Measurements from ENCODE around the gene ADAM23.
A peak's percentile ranks its signal among the peaks of the same experiment; 100 is the strongest.

Gene ADAM23

DNA sequence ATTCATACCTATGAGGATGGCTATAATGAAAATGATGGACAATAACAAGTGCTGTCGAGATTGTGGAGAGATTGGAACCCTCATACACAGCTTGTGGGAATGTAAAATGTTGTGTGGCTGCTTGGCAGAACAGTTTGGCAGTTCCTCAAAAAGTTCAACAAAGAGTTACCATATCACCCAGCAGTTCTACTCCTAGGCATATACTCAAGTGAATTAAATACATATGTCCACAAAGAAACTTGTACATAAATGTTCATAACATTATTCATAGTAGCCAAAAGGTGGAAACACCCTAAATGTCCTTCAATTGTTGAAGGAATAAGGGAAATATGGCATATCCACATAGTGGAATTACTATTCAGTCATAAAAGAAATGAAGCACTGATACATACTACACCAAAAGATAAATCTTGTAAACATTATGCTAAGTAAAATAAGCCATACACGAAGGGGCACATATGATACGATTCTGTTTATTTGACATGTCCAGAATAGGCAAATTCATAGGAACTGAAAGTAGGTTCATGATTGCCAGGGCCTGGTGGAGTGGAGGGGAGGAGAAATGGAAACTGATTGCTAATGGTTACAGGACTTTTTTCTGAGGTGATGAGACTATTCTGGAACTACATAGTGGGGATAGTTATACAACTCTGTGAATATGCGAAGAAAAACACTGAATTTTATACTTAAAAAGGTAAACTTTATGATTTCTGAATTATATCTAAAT lies 92.1 kb downstream of the ADAM23 start:
- no peaks in the 10 kb centered on the region for H3K79me2 ChIP-seq (ENCODE audit: low read length)
- no peaks in the 10 kb centered on the region for H3K36me3 ChIP-seq (replicated peaks; ENCODE audit: low read depth, low read length)
- peak overlapping the region; percentile 18 for H3K4me2 ChIP-seq (ENCODE audit: low read length)

DNA sequence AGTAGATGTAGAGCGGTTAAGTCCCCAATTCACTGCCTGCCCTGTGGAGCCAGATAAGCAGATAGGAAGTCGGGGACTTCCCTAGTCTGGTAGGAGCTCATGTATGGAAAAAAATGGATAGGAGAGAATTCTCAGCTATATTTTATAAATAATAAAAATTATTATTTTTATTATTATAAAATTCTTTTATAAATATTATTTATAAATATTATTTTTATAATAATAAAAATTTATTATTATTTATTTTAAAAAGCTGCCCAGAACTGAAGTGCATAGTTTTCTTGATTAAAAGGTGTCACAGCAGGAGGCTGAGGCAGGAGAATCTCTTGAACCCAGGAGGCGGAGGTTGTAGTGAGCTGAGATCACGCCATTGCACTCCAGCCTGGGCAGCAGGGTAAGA lies 97.4 kb downstream of the ADAM23 start:
- Histone ChIP-seq H3K79me2 (ENCODE audit: low read length) (no peaks in the 10 kb centered on the region), H4K20me1 (ENCODE audit: insufficient read depth, low read length) (no peaks in the 10 kb centered on the region), H2AFZ (ENCODE audit: low read depth, low read length) (no peak overlapping the region), H3K4me3 (ENCODE audit: low read length) (no peak overlapping the region), H3K9ac (ENCODE audit: low read length) (no peak overlapping the region), H3K36me3 (replicated peaks; ENCODE audit: low read depth, low read length) (no peaks in the 10 kb centered on the region), H3K4me2 (ENCODE audit: low read length) (no peak overlapping the region), H3K9me3 (ENCODE audit: insufficient read depth, low read length) (no peaks in the 10 kb centered on the region), H3K4me1 (ENCODE audit: low read length) (peaks cover 3% of the 10 kb centered on the region), H3K27me3 (ENCODE audit: low read depth, low read length) (no peaks in the 10 kb centered on the region), H3K27ac (ENCODE audit: low read length) (no peak overlapping the region)
- no peak for TF ChIP-seq EZH2phosphoT487 (IDR thresholded peaks at IDR 0.05; ENCODE audit: low read depth)
- TF ChIP-seq, protein P1, sequence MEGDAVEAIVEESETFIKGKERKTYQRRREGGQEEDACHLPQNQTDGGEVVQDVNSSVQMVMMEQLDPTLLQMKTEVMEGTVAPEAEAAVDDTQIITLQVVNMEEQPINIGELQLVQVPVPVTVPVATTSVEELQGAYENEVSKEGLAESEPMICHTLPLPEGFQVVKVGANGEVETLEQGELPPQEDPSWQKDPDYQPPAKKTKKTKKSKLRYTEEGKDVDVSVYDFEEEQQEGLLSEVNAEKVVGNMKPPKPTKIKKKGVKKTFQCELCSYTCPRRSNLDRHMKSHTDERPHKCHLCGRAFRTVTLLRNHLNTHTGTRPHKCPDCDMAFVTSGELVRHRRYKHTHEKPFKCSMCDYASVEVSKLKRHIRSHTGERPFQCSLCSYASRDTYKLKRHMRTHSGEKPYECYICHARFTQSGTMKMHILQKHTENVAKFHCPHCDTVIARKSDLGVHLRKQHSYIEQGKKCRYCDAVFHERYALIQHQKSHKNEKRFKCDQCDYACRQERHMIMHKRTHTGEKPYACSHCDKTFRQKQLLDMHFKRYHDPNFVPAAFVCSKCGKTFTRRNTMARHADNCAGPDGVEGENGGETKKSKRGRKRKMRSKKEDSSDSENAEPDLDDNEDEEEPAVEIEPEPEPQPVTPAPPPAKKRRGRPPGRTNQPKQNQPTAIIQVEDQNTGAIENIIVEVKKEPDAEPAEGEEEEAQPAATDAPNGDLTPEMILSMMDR (IDR thresholded peaks at IDR 0.05; ENCODE audit: low read depth, low read length) = no peak

More for the DNA sequence above, 92.1 kb downstream of the ADAM23 start:
- Histone ChIP-seq H3K27ac (ENCODE audit: low read length) (no peak overlapping the region), H3K9ac (ENCODE audit: low read length) (no peak overlapping the region), H3K4me1 (ENCODE audit: low read length) (peaks cover 22% of the 10 kb centered on the region), H2AFZ (ENCODE audit: low read depth, low read length) (no peak overlapping the region), H3K27me3 (ENCODE audit: low read depth, low read length) (no peaks in the 10 kb centered on the region), H3K9me3 (ENCODE audit: insufficient read depth, low read length) (no peaks in the 10 kb centered on the region), H3K4me3 (ENCODE audit: low read length) (no peak overlapping the region), H4K20me1 (ENCODE audit: insufficient read depth, low read length) (no peaks in the 10 kb centered on the region)
- TF ChIP-seq, protein P1 (IDR thresholded peaks at IDR 0.05; ENCODE audit: low read depth, low read length) = no peak

GRCh38 chr2:206543073-206543472 lies 99.7 kb downstream of the ADAM23 start:
- H3K27me3 ChIP-seq (ENCODE audit: low read depth, low read length) = no peaks in the 10 kb centered on the region
- no peaks in the 10 kb centered on the region for H3K79me2 ChIP-seq (ENCODE audit: low read length)
- H2AFZ ChIP-seq (ENCODE audit: low read depth, low read length) = no peak overlapping the region
- TF ChIP-seq, protein P1 (IDR thresholded peaks at IDR 0.05; ENCODE audit: low read depth, low read length) = no peak
- no peaks in the 10 kb centered on the region for H3K36me3 ChIP-seq (replicated peaks; ENCODE audit: low read depth, low read length)
- no peak overlapping the region for H3K4me3 ChIP-seq (ENCODE audit: low read length)
- H3K4me1 ChIP-seq (ENCODE audit: low read length) = no peaks in the 10 kb centered on the region
- no peak overlapping the region for H3K9ac ChIP-seq (ENCODE audit: low read length)
- no peaks in the 10 kb centered on the region for H3K9me3 ChIP-seq (ENCODE audit: insufficient read depth, low read length)
- no peak overlapping the region for H3K4me2 ChIP-seq (ENCODE audit: low read length)
- no peaks in the 10 kb centered on the region for H4K20me1 ChIP-seq (ENCODE audit: insufficient read depth, low read length)
- no peak overlapping the region for H3K27ac ChIP-seq (ENCODE audit: low read length)

- no peak overlapping the region for H3K27ac ChIP-seq (ENCODE audit: low read length)
- no peaks in the 10 kb centered on the region for H3K9me3 ChIP-seq (ENCODE audit: insufficient read depth, low read length)
- no peak overlapping the region for H3K4me2 ChIP-seq (ENCODE audit: low read length)
- no peaks in the 10 kb centered on the region for H3K27me3 ChIP-seq (ENCODE audit: low read depth, low read length)
- no peaks in the 10 kb centered on the region for H3K4me1 ChIP-seq (ENCODE audit: low read length)
- no peak overlapping the region for H3K4me3 ChIP-seq (ENCODE audit: low read length)
- H3K36me3 ChIP-seq (replicated peaks; ENCODE audit: low read depth, low read length) = no peaks in the 10 kb centered on the region
- H4K20me1 ChIP-seq (ENCODE audit: insufficient read depth, low read length) = no peaks in the 10 kb centered on the region
- TF ChIP-seq, protein P1 (IDR thresholded peaks at IDR 0.05; ENCODE audit: low read depth, low read length) = no peak
- no peak for TF ChIP-seq EZH2phosphoT487 (IDR thresholded peaks at IDR 0.05; ENCODE audit: low read depth)
- no peak overlapping the region for H3K9ac ChIP-seq (ENCODE audit: low read length)
- no peaks in the 10 kb centered on the region for H3K79me2 ChIP-seq (ENCODE audit: low read length)
- H2AFZ ChIP-seq (ENCODE audit: low read depth, low read length) = no peak overlapping the region
These were observed 105.1 kb downstream of the ADAM23 start for GRCh38 chr2:206548383-206548782.
